Subcutaneous adipose tissue (tissue), 4 donors: ENCODE measurements around the gene NNAT. TPM values are rescaled to one million over a fixed set of nuclear protein-coding genes. Genes with fewer than 3 reads are reported as not detected.

Experiments used
- total RNA-seq, 4 donors: library from RNA; depleted of rRNA; stranded (reverse); fragments of >200 nt; gene quantifications; one replicate each; pipeline ENCODE4 v1.1.0, GENCODE V29; 2016
- TF ChIP-seq, protein P1 (sequence below): fragments of 450-650 bp; IDR thresholded peaks from one replicate; pipeline ENCODE4 v1.5.1; 2016; ENCODE audit warnings: low read depth, mild to moderate bottlenecking, control low read depth, antibody characterized with exemption, moderate library complexity

NNAT gene
- total RNA-seq, 4 donors from 2014 or later: 11.0 to 44.3 (median 18.2) TPM

DNA sequence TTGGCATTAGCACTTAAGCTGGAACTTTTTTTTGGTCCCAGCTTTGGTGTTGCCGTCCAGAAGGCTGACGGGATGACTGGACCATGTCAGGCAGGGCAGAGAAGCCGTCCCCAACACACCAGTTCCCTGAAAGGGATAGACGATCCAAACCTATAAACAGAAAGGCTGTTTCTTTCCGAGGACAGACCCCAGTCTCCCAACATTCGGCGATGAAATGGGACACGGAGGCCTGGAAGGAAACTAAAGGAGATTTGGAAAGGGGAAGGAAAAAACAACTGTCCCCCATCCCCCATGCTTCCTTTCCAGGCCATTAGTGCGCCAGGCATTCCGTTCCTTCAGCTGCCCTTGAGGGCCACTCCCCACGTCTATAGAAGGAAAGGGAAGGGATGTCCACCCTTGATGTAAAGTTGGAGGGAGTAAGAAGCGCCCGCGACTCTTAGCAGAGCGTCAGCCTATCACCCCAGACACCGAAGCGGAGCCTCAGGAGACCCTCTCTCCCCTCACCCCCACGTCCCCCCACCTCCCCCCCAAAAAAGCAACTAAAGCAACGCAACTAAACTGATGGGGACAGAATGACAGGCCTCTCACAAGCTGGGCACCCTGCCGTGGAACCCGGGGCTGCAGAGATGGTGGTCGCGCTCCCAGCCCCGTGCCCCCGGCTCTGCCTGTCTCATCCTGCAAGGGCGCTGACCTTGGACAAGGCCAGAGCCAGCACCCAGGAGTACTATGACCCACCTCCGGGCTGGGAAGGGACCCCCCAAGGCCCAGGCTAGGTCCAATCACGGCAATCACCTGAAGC, 6.0 kb downstream of the NNAT start:
- TF ChIP-seq, protein P1, sequence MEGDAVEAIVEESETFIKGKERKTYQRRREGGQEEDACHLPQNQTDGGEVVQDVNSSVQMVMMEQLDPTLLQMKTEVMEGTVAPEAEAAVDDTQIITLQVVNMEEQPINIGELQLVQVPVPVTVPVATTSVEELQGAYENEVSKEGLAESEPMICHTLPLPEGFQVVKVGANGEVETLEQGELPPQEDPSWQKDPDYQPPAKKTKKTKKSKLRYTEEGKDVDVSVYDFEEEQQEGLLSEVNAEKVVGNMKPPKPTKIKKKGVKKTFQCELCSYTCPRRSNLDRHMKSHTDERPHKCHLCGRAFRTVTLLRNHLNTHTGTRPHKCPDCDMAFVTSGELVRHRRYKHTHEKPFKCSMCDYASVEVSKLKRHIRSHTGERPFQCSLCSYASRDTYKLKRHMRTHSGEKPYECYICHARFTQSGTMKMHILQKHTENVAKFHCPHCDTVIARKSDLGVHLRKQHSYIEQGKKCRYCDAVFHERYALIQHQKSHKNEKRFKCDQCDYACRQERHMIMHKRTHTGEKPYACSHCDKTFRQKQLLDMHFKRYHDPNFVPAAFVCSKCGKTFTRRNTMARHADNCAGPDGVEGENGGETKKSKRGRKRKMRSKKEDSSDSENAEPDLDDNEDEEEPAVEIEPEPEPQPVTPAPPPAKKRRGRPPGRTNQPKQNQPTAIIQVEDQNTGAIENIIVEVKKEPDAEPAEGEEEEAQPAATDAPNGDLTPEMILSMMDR: no peak

DNA sequence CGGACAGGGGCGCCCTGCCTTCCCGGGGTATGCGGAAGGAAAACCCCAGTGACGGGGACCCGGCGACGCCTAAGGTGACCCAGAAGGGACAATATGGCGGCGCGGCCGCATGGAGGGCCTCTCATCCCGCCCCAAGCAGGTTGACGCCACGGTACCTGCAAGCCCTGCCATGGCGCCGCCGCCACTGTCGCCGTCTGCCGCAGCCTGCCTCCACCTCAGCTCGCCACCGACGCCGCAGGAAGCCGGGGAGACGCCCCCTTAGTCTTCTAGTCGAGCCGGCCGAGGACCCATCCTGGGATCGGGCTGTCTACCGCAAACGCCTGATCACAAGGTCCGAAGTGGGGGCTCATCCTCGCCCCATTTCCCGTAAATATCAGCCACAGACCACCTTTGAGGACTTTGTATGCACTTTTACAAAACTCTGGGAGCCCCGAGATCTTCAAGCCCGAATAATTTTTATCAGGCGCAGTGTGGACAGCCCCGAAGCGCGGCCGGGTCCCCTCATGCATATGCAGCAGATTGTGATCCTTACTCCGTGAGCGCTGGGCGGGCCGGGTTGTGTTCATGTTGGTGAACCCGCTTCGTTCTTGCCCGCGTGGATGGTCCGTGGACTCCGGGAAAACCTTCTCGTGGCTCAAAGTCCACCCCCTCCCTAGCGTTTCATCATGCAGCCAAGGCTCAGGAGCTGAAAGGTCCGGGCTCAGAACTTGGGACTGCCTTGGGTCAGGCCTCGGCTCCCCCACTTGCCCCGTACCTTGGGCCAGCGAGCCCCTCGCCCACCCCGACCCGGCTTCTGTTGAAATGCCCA, 6.8 kb downstream of the NNAT start, which contains the start of gene BLCAP:
TSS of gene BLCAP (minus strand) at position 239 of the 808 bp plus-strand sequence. CDS start 8,702 bp downstream, outside the sequence.
- TF ChIP-seq, protein P1: no peak

DNA sequence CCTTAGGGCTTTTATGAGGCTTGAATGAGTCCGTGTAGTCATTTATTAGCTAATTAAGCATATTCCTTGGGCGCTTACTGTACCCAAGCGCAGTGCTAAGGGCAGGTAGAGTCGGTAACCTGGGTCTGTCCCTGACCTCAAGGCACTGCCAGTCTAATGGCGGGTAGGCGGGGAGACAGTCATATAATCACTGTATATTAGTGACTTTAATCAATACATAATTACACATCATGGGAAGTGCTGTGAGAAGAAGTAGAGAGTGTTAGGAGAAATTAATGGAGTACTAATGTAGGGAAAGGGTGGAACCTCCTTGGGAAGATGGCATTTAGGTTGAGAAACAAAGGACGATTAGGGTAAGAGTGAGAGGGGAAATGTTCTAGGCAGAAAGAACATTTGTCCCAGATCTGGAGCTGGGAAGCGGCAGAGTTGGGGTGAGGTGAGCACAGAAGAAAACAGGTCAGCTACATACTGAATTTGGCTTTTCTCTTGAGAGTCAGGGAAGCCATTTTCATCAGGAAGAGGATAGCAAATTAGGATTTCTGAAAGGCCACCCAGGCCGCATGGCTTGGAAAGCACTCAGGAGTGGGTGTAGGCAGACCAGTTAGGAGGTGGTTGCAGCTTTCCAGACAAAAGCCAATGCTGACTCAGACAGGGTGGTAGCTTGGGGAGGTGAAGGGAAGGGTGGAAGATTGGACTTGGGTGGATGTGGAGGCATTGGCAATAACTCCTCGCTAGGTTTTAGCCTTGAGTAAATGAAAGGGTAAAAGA, 7.6 kb downstream of the NNAT start:
- TF ChIP-seq, protein P1: no peak

DNA sequence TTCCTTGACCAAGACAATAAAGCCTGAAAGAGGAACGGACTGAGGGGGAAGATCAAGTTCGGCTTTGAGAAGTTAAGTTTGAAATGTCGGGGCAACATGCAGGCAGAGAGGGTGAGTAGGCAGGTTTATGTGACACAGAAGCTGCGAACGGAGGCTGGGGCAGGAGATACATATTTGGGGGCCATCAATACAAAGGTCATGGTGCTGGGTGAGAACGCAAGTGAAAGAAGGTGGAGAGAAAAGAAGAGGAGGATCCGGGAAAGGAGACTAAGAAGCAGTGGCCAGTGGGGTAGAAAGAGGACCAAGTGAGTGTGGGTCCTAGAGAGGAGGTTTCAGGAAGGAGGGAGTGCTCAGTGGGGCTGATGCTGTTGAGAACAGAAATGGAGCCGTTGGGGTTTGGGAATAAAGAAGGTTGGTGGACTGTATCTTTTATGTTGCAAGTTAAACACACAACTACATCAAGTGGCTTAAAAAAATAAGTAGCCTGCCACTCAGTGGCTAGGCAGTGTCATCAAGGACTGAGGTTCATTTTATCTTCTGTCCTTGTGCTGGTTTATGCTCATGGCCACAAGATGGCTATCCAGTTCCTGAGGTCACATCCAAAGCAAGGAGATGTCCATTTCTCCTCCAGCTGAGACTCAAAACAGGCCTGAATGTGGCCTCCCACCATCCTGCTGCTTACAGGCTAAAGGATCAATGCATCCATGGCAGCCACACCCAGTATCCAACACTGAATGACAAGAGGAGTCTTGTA, 8.3 kb downstream of the NNAT start:
- TF ChIP-seq, protein P1: no peak

DNA sequence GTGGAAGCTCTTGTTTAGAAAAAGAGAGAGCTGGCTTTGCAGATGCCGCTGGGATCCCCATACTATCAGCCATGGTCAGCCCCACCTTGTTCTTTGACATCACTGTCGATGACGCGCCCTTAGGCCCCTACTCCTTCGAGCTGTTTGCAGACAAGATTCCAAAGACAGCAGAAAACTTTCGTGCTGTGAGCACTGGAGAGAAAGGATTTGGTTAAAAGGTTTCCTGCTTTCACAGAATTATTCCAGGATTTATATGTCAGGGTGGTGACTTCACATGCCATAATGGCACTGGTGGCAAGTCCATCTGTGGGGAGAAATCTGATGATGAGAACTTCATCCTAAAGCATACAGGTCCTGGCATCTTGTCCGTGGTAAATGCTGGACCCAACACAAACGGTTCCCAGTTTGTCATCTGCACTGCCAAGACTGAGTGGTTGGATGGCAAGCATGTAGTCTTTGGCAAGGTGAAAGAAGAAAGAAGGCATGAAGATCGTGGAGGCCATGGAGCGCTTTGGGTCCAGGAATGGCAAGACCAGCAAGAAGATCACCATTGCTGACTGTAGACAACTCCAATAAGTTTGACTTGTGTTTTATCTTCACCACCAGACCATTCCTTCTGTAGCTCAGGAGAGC, 9.0 kb downstream of the NNAT start:
- TF ChIP-seq, protein P1: no peak

DNA sequence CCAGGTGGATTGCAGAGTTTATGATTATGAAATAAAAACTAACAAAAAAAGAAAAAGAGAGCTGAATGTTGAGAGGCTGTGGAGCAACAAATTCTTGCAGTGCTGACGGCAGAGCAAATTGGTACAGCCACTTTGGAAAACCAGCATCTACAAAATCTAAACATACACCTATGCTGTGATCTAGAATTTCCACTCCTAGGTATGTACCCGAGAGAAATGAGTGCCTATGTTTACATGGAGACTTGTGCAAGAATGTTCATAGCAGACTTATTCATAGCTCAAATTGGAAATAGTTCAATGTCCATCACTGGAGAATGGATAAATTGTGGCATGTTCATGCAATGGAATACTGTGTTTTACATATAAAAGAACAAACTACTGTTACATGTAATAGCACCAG, 9.6 kb downstream of the NNAT start:
- TF ChIP-seq, protein P1: no peak
